Effector memory CD4-positive, alpha-beta T cell (primary cell): ENCODE results near the gene TP53RK.

ENCODE experiments used
- DNase-seq, 3 donors: peaks; one replicate each; pipeline ENCODE4 v3.0.0-alpha.2; 2020
- H3K27ac ChIP-seq: 2 replicates; pipeline ENCODE4 v1.7.0; 2013; ENCODE audit warnings: mild to moderate bottlenecking, low read length, moderate library complexity; ENCODE audit not compliant: insufficient read depth, poor library complexity, severe bottlenecking
- H3K27me3 ChIP-seq: replicated peaks from 2 replicates; pipeline ENCODE4 v1.7.0; 2013; ENCODE audit warnings: mild to moderate bottlenecking, low read length; ENCODE audit not compliant: insufficient read depth, control insufficient read depth, poor library complexity, severe bottlenecking
- H3K36me3 ChIP-seq: 2 replicates; pipeline ENCODE4 v1.7.0; 2013; ENCODE audit warnings: mild to moderate bottlenecking, low read length, moderate library complexity; ENCODE audit not compliant: control insufficient read depth, insufficient read depth
- H3K4me1 ChIP-seq: 2 replicates; pipeline ENCODE4 v1.7.0; 2013; ENCODE audit warnings: low read length, mild to moderate bottlenecking; ENCODE audit not compliant: control insufficient read depth, insufficient read depth, poor library complexity, severe bottlenecking
- H3K4me3 ChIP-seq: 2 replicates; pipeline ENCODE4 v1.7.0; 2013; ENCODE audit warnings: low read length, low read depth, mild to moderate bottlenecking; ENCODE audit not compliant: insufficient read depth, poor library complexity, severe bottlenecking
- H3K9me3 ChIP-seq: 2 replicates; pipeline ENCODE4 v1.7.0; 2013; ENCODE audit warnings: mild to moderate bottlenecking, low read length, moderate library complexity; ENCODE audit not compliant: control insufficient read depth
- total RNA-seq, 3 donors: gene quantifications; one replicate each; lab custom pipeline; 2026; lab: John Stamatoyannopoulos, UW

TP53RK gene
- total RNA-seq = 6.7 to 9.7 (median 9.5) reads per million in 3 donors

- Histone ChIP-seq H3K4me1 (peaks cover 20% of the 10 kb centered on the region), H3K9me3 (no peaks in the 10 kb centered on the region), H3K4me3 (peak within 1 kb of the TSS; percentile 83), H3K27ac (peak within 1 kb of the TSS; percentile 69), H3K27me3 (no peaks in the 10 kb centered on the region), H3K36me3 (no peaks in the 10 kb centered on the region)
- DNase-seq = peak; percentile 73 to 93 (median 93)
Observed at GRCh38 chr20:46689082-46689753, at the start of gene TP53RK. Gene TP53RK (minus strand): TSS chr20:46689444. CDS start chr20:46689414, 30 bp downstream.

- H3K4me1 ChIP-seq = no peaks in the 10 kb centered on the region
- no peaks in the 10 kb centered on the region for H3K36me3 ChIP-seq
- peaks cover 3% of the 10 kb centered on the region for H3K27me3 ChIP-seq
- H3K9me3 ChIP-seq = no peaks in the 10 kb centered on the region
- H3K4me3 ChIP-seq = no peak overlapping the region
- no peak for DNase-seq
- no peak overlapping the region for H3K27ac ChIP-seq
Observed at GRCh38 chr20:46735436-46735835, 46.2 kb upstream of the TP53RK start.

- Histone ChIP-seq H3K9me3 (no peaks in the 10 kb centered on the region), H3K27ac (no peak overlapping the region), H3K27me3 (no peaks in the 10 kb centered on the region), H3K36me3 (no peaks in the 10 kb centered on the region), H3K4me1 (no peaks in the 10 kb centered on the region), H3K4me3 (no peak overlapping the region)
- DNase-seq = no peak
Observed at GRCh38 chr20:46731770-46732169, 42.5 kb upstream of the TP53RK start.

- Histone ChIP-seq H3K27me3 (no peaks in the 10 kb centered on the region), H3K9me3 (no peaks in the 10 kb centered on the region), H3K27ac (no peak overlapping the region), H3K36me3 (no peaks in the 10 kb centered on the region), H3K4me3 (no peak overlapping the region), H3K4me1 (no peaks in the 10 kb centered on the region)
- no peak for DNase-seq
Observed at GRCh38 chr20:46725186-46726165, 36.2 kb upstream of the TP53RK start.

- Histone ChIP-seq H3K27me3 (no peaks in the 10 kb centered on the region), H3K9me3 (no peaks in the 10 kb centered on the region), H3K4me1 (no peaks in the 10 kb centered on the region), H3K4me3 (no peak overlapping the region), H3K36me3 (no peaks in the 10 kb centered on the region), H3K27ac (no peak overlapping the region)
- no peak for DNase-seq
Observed at GRCh38 chr20:46724343-46724959, 35.2 kb upstream of the TP53RK start.

GRCh38 chr20:46723039-46723438 is 33.8 kb upstream of the TP53RK start:
- H3K4me1 ChIP-seq = no peaks in the 10 kb centered on the region

GRCh38 chr20:46722450-46722849 is 33.2 kb upstream of the TP53RK start:
- Histone ChIP-seq H3K27me3 (no peaks in the 10 kb centered on the region), H3K4me3 (no peak overlapping the region), H3K36me3 (no peaks in the 10 kb centered on the region), H3K4me1 (no peaks in the 10 kb centered on the region), H3K9me3 (no peaks in the 10 kb centered on the region), H3K27ac (no peak overlapping the region)
- DNase-seq = no peak

More at GRCh38 chr20:46723039-46723438, 33.8 kb upstream of the TP53RK start:
- no peak overlapping the region for H3K4me3 ChIP-seq
- H3K9me3 ChIP-seq = no peaks in the 10 kb centered on the region
- no peak overlapping the region for H3K27ac ChIP-seq
- no peak for DNase-seq
- no peaks in the 10 kb centered on the region for H3K36me3 ChIP-seq
- H3K27me3 ChIP-seq = no peaks in the 10 kb centered on the region

GRCh38 chr20:46721476-46721875 is 32.2 kb upstream of the TP53RK start:
- Histone ChIP-seq H3K27ac (no peak overlapping the region), H3K9me3 (no peaks in the 10 kb centered on the region), H3K4me1 (no peaks in the 10 kb centered on the region), H3K27me3 (no peaks in the 10 kb centered on the region), H3K36me3 (no peaks in the 10 kb centered on the region), H3K4me3 (no peak overlapping the region)
- DNase-seq = no peak

- Histone ChIP-seq H3K4me1 (no peaks in the 10 kb centered on the region), H3K27ac (no peak overlapping the region), H3K9me3 (no peaks in the 10 kb centered on the region), H3K36me3 (no peaks in the 10 kb centered on the region), H3K27me3 (no peaks in the 10 kb centered on the region), H3K4me3 (no peak overlapping the region)
- DNase-seq = no peak
Observed at GRCh38 chr20:46720776-46721425, 31.7 kb upstream of the TP53RK start.
